HL-60 (cell line): ENCODE measurements around the gene POTEJ.
"Not testable (repeated sequence)": the region's sequence is repeated elsewhere in the genome, so short reads cannot be mapped to it uniquely, and the experiment has no call there.

Experiments
- CTCF ChIP-seq: IDR thresholded peaks from one replicate; pipeline ENCODE4 v1.5.1; 2011; ENCODE audit warnings: low read length, control low read depth, inconsistent platforms; ENCODE audit not compliant: insufficient read depth
- GABPA ChIP-seq: IDR thresholded peaks from 2 replicates; pipeline ENCODE4 v1.6.1; 2012; ENCODE audit warnings: low read depth
- POLR2AphosphoS5 ChIP-seq: IDR thresholded peaks from 2 replicates; pipeline ENCODE4 v1.6.1; 2012; ENCODE audit warnings: low read depth
- SPI1 ChIP-seq: IDR thresholded peaks from 2 replicates; pipeline ENCODE4 v1.6.1; 2012; ENCODE audit warnings: low read depth, mild to moderate bottlenecking, borderline replicate concordance

GRCh38 chr2:130594011-130594410 lies 17.2 kb upstream of the POTEJ start:
- TF ChIP-seq CTCF, GABPA, POLR2AphosphoS5, SPI1: not testable (repeated sequence)
